Omental fat pad (tissue), 4 donors: ENCODE measurements around the gene ZP4. TPM values are rescaled to one million over a fixed set of nuclear protein-coding genes. Genes with fewer than 3 reads are reported as not detected.

Source experiments
- ATAC-seq: fragments of 150-250 bp; one replicate; pipeline ENCODE4 v1.9.1; 2016; ENCODE audit warnings: mild to moderate bottlenecking, moderate library complexity; ENCODE audit not compliant: low FRiP score
- DNase-seq: peaks from one replicate; pipeline ENCODE4 v3.0.0-alpha.2; 2019; ENCODE audit warnings: low spot score
- total RNA-seq, 4 donors: library from RNA; depleted of rRNA; stranded (reverse); fragments of >200 nt; gene quantifications; one replicate each; pipeline ENCODE4 v1.1.0, GENCODE V29; 2016
- TF ChIP-seq, protein P1 (sequence below), 3 donors: fragments of 450-650 bp; IDR thresholded peaks; one replicate each; pipeline ENCODE4 v1.5.1; 2016 to 2017; ENCODE audit warnings: antibody characterized with exemption in 3 of 3, mild to moderate bottlenecking in 3 of 3, moderate library complexity in 2 of 3

Gene ZP4, protein sequence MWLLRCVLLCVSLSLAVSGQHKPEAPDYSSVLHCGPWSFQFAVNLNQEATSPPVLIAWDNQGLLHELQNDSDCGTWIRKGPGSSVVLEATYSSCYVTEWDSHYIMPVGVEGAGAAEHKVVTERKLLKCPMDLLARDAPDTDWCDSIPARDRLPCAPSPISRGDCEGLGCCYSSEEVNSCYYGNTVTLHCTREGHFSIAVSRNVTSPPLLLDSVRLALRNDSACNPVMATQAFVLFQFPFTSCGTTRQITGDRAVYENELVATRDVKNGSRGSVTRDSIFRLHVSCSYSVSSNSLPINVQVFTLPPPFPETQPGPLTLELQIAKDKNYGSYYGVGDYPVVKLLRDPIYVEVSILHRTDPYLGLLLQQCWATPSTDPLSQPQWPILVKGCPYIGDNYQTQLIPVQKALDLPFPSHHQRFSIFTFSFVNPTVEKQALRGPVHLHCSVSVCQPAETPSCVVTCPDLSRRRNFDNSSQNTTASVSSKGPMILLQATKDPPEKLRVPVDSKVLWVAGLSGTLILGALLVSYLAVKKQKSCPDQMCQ
- not detected for total RNA-seq

DNA sequence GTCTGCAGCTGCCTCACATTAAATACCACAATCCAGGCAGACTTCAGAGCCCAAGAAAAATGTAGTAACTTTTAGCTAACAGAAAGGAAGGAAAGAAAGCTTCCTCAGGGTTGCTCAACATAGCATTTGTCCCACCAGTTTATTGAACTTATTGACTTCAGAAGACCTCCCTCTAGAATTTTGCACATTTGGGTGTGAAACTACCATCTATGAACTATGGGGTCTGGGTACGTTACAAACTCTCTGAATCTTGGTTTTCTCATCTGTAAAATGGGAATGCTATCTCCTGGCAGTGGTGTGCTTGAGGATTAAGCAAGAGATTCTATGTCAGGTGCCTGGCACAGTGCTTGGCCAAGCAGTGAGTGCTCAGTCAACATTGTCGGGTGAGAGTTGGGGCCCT lies at the start of gene ZP4:
Gene ZP4, minus strand, starts transcription at position 101 of the 400 bp plus-strand sequence. CDS start 287 bp downstream, outside the sequence.
- TF ChIP-seq, protein P1, sequence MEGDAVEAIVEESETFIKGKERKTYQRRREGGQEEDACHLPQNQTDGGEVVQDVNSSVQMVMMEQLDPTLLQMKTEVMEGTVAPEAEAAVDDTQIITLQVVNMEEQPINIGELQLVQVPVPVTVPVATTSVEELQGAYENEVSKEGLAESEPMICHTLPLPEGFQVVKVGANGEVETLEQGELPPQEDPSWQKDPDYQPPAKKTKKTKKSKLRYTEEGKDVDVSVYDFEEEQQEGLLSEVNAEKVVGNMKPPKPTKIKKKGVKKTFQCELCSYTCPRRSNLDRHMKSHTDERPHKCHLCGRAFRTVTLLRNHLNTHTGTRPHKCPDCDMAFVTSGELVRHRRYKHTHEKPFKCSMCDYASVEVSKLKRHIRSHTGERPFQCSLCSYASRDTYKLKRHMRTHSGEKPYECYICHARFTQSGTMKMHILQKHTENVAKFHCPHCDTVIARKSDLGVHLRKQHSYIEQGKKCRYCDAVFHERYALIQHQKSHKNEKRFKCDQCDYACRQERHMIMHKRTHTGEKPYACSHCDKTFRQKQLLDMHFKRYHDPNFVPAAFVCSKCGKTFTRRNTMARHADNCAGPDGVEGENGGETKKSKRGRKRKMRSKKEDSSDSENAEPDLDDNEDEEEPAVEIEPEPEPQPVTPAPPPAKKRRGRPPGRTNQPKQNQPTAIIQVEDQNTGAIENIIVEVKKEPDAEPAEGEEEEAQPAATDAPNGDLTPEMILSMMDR (IDR thresholded peaks at IDR 0.05) = no peak
- ATAC-seq (no peak), DNase-seq (no peak)

DNA sequence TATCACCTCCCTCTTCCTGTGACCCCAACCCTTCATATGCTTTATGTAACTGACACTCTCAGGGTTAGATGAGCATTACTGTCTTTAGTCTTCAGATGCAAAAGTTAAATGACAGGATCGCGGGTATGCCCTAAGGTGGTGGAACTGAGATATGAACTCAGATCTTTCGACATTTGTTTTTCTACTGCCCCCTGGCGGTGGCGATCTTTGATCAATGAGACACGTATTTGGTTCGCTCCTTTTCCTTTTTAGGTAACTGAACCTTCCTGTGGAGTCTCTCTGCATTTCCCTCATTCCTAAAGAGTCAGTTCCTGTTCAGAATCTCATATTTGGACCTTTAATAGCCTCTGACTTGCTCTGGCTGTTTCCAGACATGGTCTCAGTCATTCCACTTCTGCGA lies 47.8 kb upstream of the ZP4 start:
- no peak for ATAC-seq
- no peak for DNase-seq
- TF ChIP-seq, protein P1 (IDR thresholded peaks at IDR 0.05) = no peak

DNA sequence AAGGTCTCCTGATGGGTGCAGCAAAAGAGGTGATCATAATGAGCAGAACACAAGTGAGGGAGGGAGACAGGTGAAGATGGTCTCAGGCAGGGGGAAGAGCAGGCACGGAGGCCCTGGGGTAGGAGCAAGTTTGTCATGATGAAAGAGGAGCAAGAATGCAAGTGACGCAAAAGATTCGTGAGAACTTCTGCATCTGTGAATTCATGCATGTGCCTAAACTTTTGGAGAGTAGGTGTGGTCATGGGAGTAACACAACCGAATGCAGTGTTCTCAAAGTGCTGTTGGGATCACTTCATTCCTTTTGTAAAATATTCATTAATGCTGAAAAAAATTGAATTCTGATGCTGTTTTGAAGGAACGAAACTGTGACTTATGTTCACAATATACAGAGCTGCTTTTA lies 47.3 kb upstream of the ZP4 start:
- TF ChIP-seq, protein P1 (IDR thresholded peaks at IDR 0.05) = no peak
- ATAC-seq (no peak), DNase-seq (no peak)

DNA sequence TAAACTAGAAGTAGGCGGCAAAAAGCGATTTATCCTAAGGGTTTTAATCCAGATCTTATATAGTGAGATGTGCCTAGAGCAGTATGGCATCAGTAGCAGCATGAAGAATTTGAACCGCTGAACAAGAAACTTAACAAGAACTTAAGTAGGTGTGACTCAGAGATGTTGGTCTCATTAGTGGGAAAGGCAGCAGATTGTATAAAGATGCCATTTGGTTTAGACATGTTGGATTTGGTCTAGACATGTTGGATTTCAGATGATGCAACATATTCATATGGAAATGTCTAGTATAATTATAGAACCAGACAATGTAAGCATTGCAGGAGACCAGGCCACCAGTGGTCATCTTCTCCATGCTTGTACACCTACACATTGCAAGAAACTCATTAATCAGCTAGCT lies 42.1 kb upstream of the ZP4 start:
- TF ChIP-seq, protein P1 (IDR thresholded peaks at IDR 0.05) = no peak
- ATAC-seq (no peak), DNase-seq (no peak)

DNA sequence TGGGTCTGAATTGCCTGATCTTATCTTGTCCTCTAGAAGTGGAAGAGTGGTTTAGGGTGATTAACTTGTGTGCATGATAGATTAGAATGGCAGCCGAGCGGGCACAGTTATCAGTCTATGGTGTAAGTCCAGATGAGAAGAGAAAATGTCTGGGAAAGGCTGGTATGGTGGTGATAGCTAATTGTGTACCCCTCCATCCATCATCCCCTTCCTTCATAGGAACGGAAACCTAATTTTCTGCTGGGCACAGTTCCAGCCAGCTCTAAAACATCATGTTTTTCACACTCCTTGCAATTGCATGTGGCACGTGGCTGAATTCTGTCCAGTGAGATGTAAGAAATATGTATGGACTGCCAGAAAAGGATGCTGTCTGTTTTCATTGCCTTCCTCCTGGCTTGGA lies 40.9 kb upstream of the ZP4 start:
- ATAC-seq (no peak), DNase-seq (no peak)
- TF ChIP-seq, protein P1 (IDR thresholded peaks at IDR 0.05) = no peak

DNA sequence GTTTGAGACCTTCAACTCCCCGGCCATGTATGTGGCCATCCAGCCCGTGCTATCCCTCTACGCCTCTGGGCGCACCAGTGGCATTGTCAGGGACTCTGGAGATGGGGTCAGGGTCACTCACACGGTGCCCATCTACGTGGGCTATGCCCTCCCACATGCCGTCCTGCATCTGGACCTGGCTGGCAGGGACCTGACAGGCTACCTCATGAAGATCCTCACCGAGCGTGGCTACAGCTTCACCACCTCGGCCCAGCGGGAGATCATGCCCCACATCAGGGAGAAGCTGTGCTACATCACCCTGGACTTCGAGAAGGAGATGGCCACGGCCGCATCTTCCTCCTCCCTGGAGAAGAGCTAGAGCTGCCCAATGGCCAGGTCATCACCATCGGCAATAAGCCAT lies 36.5 kb upstream of the ZP4 start:
- DNase-seq (no peak), ATAC-seq (no peak)

More for the DNA sequence above, 36.5 kb upstream of the ZP4 start:
- TF ChIP-seq, protein P1 (IDR thresholded peaks at IDR 0.05) = no peak
